GM18861 (cell line): ENCODE measurements around the gene PARVB.

Experiments used
- ATAC-seq: cut with Tn5 transposase; IDR thresholded peaks from one replicate; pipeline ENCODE4 v1.9.1; 2021; ENCODE audit not compliant: unreplicated experiment

The PARVB gene

DNA sequence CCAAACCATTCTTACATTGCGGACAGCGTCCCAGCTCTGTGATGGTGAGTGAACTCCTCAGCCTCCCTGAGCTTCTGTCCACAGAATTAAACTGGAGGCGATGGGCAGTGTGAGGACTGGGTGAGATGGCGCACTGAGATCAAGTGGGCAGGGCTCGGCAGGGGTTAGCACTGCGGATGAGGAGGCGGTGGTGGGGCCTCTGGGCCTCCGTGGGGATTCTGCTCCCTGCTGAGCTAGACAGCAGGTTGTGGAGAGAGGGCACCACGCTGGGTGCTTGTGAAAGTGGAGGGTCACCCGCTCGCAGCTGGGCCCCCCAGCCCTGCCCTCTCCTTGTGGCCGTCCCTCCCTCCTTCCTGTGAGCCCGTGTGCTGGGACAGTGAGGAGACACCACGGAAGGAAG lies 131.0 kb downstream of the PARVB start:
- no peak for ATAC-seq

DNA sequence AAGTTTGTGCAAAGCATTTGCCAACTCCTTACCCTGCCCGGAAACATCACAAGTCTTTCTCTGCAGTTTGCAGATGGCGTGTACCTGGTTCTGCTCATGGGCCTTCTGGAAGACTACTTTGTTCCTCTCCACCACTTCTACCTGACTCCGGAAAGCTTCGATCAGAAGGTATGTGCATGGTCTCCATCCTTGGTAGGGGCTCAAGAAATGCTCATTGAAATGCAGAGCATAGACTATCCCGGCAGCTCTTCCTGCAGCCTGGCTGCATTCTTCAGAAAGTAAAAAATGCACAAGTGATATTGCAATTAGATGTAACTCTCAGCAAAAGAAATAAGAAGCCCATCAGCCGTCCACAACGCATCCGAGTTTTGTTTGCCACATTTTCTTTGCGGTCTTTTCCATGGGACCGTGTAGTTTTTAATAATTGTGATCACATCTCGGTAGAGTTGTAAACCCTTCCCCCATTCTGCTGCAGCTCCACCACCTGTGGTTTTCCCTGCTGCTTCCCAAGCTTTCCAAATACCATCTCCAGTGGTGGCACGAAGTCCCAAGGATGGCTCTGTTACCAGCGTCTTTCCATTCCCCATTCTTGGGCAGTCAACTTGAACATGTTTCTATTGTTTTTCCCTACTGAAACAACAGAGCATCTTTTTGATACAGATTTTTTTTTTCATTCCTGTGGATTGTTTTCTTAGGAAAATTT lies 134.0 kb downstream of the PARVB start:
- no peak for ATAC-seq

DNA sequence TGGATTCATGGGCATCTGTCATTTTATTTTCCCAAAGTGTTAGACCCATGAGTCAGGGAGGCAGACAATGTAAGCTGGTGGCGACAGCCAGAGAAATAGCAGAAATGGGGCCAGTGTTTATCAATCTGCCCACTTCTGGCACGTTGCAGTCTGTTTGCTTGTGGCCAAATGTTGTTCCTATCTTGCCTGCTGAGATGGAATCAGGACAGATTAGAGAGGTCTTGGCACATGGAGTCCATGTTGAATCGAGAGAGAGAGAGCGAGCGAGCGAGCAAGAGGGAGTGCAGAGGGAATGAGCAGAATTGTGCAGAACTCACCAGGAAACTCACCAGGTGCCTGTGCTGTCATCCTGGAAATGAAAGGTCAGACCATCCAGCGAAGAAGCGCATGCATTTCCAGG lies 134.7 kb downstream of the PARVB start:
- ATAC-seq, result no peak

DNA sequence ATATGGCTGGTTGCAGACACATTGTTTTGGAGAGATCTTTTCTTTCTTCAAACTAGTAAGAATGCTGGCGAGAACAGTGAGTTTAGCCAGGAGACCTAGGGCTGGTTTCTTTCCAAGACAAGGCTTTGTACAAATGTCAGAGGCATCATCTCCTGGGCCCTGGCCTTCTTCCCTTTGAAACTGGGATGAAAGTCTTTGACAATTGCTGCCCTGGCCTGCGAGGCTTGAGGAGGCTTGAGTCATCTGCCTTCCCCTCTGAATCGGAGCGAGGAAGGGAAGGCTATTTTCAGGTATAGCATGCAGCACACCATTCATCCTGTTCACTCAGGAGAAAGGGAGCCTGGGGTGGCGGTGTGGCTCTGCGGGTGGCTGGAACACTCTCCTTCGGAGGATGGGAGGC lies 135.1 kb downstream of the PARVB start:
- no peak for ATAC-seq

DNA sequence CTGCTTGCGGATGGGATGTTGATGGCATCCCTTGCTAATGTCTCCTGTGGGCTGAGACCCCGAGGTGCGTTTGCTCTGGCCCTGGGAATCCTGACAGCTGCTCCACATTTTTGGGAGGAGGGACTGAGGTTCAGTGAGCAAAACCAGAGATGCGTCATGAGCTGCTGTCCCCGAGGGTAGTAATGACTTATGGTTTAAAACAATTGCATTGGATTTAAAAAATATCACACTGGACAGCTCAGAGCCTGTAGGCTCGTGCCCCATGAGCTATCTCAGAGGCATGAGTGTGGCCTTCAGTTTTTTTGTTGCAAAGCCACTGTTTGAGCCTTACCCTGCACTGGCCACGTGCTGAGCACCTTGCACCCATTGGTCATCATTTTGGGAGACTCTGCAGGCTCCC lies 135.7 kb downstream of the PARVB start:
- ATAC-seq, result no peak

DNA sequence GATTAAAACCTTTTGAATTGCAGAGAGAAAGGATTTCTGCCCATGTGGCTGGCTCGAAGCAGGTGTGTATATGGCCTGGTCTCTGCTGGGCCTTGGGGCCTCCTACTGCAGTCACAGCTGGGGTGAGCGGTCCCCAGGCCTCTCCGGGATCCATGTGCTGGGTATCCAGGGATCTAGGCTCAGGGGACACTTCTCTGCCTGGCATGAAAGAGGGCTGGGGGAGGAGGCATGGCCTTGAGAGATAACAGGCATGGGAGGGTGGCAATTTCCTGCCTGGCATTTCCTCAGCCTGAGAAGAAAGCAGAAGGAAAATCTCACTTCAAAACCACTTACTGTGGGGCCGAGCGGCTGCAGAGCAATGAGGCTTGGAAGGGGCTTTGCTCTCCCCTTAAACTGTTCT lies 136.3 kb downstream of the PARVB start:
- no peak for ATAC-seq

DNA sequence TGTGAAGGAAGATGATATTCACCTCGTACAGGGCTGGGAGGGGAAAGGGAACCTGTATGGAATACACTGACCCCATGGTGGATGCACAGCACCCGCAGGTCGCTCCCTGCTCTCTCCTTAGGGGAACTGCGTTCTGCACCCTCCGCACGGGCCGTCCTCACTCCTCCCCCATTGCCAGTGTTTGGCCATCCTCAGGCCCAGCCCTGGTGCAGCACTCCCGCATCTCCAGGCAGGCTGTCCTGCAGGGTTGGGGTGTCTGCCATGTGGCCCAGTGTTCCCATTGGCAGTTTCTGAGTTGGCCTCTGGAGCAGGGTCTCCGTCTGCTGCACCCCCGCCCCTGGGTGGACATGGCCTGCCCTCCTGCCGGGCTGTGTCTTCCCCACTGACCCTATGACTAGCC lies 137.6 kb downstream of the PARVB start:
- ATAC-seq, result no peak

DNA sequence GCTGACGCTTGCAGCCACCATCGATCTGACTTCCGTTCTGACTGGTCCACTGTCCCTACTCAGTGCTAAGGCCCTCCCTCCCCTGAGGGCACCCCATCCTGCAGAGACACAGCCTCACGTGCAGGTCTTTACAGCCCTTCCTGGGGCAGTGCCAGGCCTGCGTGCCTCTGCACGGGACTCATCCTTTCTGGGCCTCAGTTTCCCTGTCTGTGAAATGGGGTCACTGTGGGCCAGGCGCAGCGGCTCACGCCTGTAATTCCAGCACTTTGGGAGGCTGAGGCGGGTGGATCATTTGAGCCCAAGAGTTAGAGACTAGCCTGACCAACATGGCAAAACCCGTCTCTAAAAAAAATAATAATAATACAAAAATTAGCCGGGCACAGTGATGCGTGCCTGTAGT lies 138.9 kb downstream of the PARVB start:
- no peak for ATAC-seq

DNA sequence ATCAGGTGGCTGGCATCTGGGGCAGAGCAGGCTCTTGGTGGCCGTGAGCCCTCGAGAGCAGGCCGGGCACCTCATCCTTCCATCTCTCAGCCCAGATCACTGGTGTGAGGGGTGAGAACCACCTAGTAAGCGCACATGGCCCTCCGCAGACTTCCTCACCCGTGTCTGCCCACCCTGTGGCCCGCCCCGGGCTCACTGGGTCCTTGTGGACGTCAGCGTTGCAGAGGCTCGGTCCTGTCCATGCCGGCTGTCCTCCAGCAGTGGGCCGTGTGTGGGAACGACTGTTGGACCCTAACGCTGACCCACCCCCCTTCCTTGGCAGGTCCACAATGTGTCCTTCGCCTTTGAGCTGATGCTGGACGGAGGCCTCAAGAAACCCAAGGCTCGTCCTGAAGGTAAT lies 139.4 kb downstream of the PARVB start:
- no peak for ATAC-seq

DNA sequence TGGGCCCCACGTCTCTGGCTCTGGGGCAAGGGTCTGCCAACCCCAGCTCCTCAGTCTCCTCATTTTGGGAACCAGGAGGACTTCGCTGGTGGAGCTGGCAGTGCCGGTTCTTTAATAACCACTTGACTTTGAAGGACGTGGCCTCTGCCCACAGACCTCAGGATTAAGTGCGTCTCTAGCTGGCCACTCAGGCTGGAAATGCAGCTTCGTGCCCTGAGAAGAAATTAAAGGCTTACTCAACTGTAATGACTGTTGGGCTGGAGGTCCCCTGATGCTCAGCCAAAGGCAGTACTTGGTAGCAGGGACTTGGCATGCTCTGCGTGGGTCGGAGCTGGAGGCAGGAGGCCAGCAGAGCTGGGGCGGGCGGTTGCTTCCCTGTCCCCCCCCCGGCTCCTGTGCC lies 139.9 kb downstream of the PARVB start:
- ATAC-seq, result no peak

DNA sequence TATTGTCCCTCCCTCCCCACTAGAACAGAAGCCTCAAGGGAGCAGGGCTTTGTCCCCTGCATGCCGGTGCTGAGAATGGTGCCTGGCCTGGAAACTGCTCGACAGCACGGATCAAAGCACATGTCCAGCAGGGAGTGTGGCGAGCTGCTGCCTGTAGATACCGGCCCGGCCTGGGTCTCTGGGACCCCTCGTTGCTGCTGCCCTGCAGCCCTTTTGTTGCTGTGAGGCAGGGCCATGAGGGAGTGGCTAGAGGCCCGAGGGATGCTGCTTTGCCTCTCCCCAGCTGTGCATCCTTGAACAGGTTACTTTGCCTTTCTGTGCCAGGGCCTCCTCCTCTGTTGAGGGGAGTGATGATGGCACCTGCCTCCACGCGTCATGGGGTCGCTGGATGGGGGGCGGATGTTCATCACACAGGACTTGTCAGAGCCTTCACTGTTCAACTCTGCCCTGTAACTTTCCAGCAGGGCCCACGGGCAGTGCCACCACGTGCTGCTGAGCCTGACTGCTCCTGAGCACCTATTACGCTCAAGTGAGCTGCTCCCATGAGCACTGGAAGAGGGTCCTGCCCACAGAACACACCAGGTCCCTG lies 141.3 kb downstream of the PARVB start:
- ATAC-seq, result no peak

DNA sequence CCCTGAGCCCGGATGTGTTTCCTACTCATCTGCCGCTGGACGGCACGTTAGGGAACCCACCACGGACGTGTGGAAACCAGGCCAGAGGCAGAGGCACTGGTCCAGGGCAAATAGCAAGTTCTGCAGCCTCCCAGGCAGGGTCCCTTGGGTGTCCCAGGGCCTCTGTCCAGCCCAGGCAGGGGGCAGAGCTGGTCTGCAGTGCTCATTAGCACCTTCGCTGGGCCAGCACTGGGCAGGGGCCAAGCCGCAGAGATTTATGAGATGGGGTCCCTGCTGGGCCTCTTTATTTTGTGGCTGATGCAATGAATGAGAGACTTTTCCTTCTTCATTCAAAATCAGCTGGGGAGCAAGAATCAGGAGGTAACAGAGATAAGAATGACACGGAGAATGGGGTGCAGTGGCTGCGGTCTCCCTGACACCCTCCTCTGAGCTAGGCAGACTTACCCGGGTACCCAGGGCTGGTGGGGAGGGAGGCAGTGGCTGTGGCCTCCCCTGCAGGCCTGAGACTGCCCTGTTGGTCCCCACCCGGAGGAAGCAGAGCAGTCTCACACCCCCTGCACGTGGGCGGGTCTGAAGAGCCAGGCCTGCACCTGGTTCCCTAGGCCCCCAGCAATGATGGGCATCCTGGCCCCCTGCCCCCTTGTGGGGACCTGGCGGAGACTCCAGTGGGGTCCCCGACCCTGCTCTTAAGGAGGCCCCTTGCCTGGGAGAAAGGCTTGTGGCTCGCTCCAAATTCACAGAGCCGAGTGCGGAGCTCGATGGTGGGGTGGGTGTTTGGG lies 142.6 kb downstream of the PARVB start:
- no peak for ATAC-seq

DNA sequence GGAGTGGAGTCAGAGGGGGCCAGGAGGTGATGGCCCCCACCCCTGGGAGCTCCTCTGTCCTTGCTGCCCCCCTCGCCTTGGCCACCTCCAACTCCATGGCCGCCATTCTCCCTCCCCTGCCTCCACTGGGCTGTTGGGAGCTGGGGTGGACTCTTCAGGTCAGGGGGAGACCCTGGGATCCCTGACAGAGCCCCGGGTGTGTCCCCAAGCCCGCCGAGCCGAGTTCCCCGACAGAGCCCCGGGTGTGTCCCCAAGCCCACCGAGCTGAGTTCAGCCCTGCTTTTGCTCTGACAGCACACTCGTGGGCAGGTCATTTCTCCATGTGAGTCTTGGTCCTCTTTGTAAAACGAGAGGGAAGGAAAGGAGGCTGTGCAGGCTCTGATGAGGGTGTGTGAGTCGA lies 143.4 kb downstream of the PARVB start:
- ATAC-seq, result no peak

DNA sequence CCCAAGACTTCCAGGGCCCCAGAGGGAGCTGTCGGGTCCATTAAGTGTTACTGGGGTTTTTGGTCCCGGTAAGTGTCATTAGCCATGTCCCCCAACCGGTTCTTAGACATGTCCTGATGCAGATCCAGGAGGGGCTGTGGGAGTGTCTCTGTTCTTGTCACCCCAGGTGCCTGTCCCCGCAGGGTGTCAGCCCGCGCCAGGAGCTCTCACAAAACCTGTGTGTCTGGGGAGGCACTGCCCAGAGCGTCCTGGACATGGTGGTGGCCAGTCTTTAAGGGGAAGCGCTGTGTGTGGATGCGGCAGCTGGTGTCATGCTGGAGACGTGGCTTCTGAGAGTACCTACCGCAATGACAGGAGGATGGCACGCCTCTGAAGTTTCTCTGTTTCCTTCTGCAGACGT lies 144.1 kb downstream of the PARVB start:
- ATAC-seq, result no peak

DNA sequence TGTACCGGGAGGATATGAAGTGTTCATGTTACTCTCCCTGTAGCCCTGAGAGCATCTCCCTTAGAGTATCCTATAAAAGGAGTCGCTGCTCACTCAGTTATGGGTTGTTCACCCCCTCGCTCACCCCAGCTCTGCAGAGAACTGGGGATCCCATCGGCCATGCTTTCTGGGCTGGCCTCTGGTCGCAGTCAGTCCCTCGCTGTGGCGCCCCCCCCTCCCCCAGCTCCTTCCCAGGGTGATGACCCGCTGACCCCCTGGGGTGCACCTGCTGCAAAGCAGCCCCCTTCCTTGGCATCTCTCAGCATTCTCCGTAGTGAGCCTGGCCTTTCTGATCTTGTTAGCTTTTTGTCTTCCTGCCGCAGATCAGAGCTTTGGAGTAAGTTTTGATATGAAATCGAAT lies 146.4 kb downstream of the PARVB start:
- ATAC-seq, result no peak

DNA sequence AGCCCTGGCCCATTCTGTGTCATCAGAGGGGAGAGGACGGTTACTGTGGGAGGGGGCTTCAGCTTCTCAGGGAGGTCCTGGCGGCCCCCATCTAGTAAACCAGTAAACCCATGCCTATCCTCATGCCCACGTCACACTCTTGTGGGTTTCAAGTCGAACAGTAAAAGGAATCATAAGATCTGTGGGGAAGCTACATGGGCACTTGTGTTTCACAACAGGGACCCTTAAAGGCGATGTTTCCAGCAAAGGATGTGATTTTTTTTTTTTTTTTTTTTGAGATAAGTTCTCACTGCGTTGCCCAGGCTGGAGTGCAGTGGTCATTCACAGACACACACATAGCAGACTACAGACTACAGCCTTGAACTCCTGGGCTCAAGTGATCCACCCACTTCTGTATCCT lies 147.5 kb downstream of the PARVB start:
- no peak for ATAC-seq

DNA sequence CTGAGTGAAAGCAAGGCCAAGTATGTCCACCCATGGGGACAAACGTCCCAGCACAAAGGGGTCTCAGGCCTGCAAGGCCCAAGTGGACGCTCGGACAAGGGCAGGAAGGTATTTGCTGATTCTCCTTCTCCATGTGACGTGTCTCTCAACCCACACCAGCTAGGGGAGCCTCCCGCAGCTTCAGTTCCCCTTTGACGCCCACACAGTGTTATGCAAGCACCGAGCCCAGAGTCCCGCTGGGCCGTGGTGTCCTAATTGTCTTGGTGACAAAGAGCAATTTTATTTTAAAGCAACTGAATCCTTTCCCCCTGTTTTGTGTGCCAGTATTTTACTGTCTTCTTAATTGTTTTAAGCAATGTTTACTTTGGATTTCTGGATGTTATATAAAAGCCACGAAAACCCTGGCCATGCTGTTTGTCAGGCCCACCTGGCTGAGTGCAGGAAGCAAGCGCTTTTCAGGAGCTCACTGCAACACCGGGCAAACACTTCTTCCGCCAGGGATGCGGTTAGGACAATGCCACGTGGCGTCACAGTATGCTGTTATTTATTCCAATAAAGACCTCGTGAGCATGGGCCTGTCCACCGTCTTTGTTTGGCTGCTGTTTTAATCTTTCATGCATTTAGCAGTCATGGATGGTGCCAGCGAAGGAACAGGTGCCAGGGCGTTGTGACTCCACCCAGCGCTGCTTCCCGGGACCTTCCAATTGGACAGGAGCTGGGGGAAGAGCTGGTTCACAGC lies 148.4 kb downstream of the PARVB start:
- ATAC-seq, result peak; percentile 57

DNA sequence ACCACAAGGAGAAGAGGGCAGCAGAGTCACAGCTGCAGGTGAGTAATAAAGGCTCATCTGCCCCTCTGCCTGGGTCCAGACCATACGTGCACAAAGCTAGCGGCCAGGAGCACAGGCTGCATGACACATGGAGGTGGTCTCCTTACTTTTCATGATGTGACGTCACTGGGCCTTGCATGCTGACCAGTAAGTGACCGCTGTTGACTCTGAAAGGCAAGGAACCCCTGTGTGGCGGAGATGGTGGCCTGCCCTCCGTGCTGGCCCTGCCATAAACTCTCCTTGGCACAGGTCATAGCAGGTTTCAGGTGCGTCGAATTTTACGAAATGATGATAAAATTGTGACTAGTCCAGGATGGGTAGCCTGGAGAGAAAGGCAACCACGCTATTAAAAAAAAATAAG lies 149.1 kb downstream of the PARVB start:
- ATAC-seq, result no peak

DNA sequence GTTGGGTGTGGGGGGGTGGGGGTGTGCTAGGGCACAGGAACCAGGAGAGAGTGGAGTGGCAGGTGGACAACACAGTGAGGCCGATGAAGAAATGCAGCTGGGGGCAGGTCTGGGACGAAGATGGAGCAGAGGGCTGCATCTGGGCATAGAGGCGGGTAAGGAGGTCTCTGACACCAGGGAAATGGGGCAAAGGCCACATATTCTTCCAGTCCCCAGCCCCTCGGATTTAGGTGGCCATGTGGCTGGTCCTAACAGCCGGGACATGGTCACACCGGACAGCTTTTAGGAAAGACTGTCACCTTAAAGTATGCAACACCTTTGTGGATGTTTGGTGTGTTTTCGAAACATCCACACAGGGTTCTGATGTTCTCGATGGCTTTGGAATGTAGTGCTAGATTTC lies 151.6 kb downstream of the PARVB start:
- ATAC-seq, result no peak

DNA sequence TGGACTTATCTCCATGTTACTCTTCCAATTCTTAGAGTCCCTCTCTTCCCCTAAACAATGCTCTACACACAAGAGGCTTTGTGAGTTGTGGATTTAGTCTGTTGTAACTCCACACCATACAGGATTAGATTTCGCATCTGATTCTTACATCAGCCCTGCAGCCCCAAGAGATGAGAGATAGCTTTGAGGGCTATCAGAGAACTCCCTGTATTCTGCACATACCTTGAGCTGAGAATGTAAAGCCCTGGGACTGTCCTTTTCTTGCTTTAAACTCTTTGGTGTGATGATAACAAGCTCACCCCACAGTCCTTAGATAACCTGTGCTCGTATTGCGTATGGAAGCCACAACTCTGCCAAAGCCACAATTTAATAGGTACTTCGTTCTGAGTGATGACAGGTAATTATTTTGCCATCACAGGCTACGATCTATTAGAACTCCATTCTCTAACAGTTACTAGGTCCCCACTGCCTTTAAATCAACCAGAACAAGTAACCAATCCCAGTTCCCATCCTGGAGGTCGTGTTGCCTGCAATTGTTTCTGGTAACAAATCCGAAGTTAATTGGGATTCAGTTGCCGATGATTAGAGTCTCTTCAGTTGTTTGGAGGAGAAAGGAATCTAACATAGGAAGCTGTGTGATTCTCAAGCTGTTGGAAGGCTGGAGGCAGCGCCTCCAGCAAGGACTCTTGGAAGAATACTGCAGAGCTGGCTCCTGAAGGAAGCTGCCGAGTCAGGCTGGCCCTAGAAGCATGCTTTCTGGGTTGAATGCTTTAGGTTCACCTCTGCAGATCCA lies 155.3 kb downstream of the PARVB start:
- no peak for ATAC-seq
